Panc1 (cell line): ENCODE data around the gene ERI2. TPM values are rescaled to one million over a fixed set of nuclear protein-coding genes. Genes with fewer than 3 reads are reported as not detected.

Source experiments
- ATAC-seq: fragments of 200-7000 bp; cut with Tn5 transposase; 2 replicates; pipeline ENCODE4 v1.9.1; 2020; ENCODE audit warnings: mild to moderate bottlenecking, moderate library complexity
- BruUV-seq: library from RNA; stranded (reverse); fragments of 400-500 nt; replicated peaks from 2 replicates; lab custom pipeline; 2021; lab: Mats Ljungman, UMichigan
- CTCF ChIA-PET: fragments of 300-600 bp; sonication (Branson Sonifier 250); formaldehyde crosslinking; loops from one replicate; lab custom pipeline; 2022; ENCODE audit warnings: antibody characterized with exemption; lab: Charles Lee
- POLR2A ChIA-PET: fragments of 300-600 bp; sonication (Branson Sonifier 250); formaldehyde crosslinking; loops from one replicate; lab custom pipeline; 2022; ENCODE audit warnings: antibody characterized with exemption; lab: Charles Lee
- DNase-seq: peaks from one replicate; pipeline ENCODE4 v3.0.0-alpha.2; 2010; ENCODE audit warnings: low read depth, low spot score
- H3K27ac ChIP-seq: 2 replicates; pipeline ENCODE4 v1.5.1; 2011; ENCODE audit warnings: mild to moderate bottlenecking, low read length, inconsistent platforms
- H3K27me3 ChIP-seq: fragments of 200-500 bp; sonication (Bioruptor generic); 2 replicates; pipeline ENCODE4 v1.6.0; 2014; ENCODE audit warnings: low read length, inconsistent platforms; ENCODE audit not compliant: control insufficient read depth, insufficient read depth
- H3K36me3 ChIP-seq: fragments of 200-500 bp; sonication (Bioruptor generic); 2 replicates; pipeline ENCODE4 v1.5.1; 2014; ENCODE audit warnings: inconsistent platforms, mild to moderate bottlenecking, low read length, moderate library complexity; ENCODE audit not compliant: control insufficient read depth, insufficient read depth
- H3K4me1 ChIP-seq: 2 replicates; pipeline ENCODE4 v1.5.1; 2011; ENCODE audit warnings: inconsistent platforms, mild to moderate bottlenecking, low read length, moderate library complexity; ENCODE audit not compliant: control insufficient read depth, insufficient read depth
- H3K4me3 ChIP-seq, 2 experiments: 2 replicates each; pipeline ENCODE4 v1.5.1; 2011 to 2012; ENCODE audit warnings: low read depth in 2 of 2, low read length in 2 of 2, mild to moderate bottlenecking in 2 of 2, inconsistent platforms in 1 of 2, moderate library complexity in 1 of 2
- H3K9me3 ChIP-seq: fragments of 200-500 bp; sonication (Bioruptor generic); 2 replicates; pipeline ENCODE4 v1.5.1; 2014; ENCODE audit warnings: low read depth, mild to moderate bottlenecking, inconsistent platforms, low read length, moderate library complexity; ENCODE audit not compliant: control insufficient read depth, insufficient read depth
- POLR2AphosphoS5 ChIP-seq: IDR thresholded peaks from 2 replicates; pipeline ENCODE4 v1.6.1; 2012; ENCODE audit warnings: mild to moderate bottlenecking, low read depth, low read length, moderate library complexity
- REST ChIP-seq, 2 experiments: IDR thresholded peaks; 2 replicates each; pipeline ENCODE4 v1.6.1; 2011 to 2012; ENCODE audit warnings: low read depth in 2 of 2, control low read depth in 1 of 2, low read length in 1 of 2, mild to moderate bottlenecking in 1 of 2, moderate library complexity in 1 of 2; ENCODE audit not compliant: insufficient read depth in 1 of 2
- SIN3A ChIP-seq: IDR thresholded peaks from 2 replicates; pipeline ENCODE4 v1.6.1; 2012; ENCODE audit warnings: low read depth, mild to moderate bottlenecking, low read length, moderate library complexity, borderline replicate concordance; ENCODE audit not compliant: insufficient read depth
- TCF7L2 ChIP-seq: IDR thresholded peaks from 2 replicates; pipeline ENCODE4 v1.6.1; 2011; ENCODE audit warnings: mild to moderate bottlenecking, low read depth, low read length, inconsistent platforms
- in situ Hi-C: cut with HindIII; loops from 2 replicates; pipeline ENCODE4 v1.10.0; 2016; ENCODE audit warnings: low sequenced_read_pairs, low pct_unique_long_range_greater_than_20kb
- intact Hi-C: fragments of 100-400 bp; cut with micrococcal nuclease; formaldehyde crosslinking; loops from one replicate; pipeline ENCODE4 v1.10.0; 2022; ENCODE audit not compliant: unreplicated experiment
- total RNA-seq: library from RNA; stranded (reverse); gene quantifications from one replicate; pipeline ENCODE4 v1.2.1, GENCODE V29; 2021; ENCODE audit not compliant: unreplicated experiment
- TF ChIP-seq, protein P1 (sequence below): fragments of 450-650 bp; IDR thresholded peaks from 2 replicates; pipeline ENCODE4 v1.5.1; 2017; ENCODE audit warnings: mild to moderate bottlenecking

ERI2 gene
- total RNA-seq, 1 experiment from 2014 or later = 20.4 TPM

GRCh38 chr16:20846551-20846950 is 40.3 kb upstream of the ERI2 start:
- Histone ChIP-seq H3K4me3 (no peak overlapping the region), H3K4me1 (peaks cover 12% of the 10 kb centered on the region), H3K9me3 (no peaks in the 10 kb centered on the region), H3K27ac (no peak overlapping the region), H3K36me3 (peaks cover 4% of the 10 kb centered on the region; the same call in 1 of the 2 replicates), H3K27me3 (no peaks in the 10 kb centered on the region)
- POLR2A ChIA-PET = no interaction called here
- DNase-seq = no peak
- in situ Hi-C loops (loop anchor here (10.0 kb wide), 1 partner anchor 148 kb away; no protein-coding TSS in a partner anchor), intact Hi-C loops (no loop called here)
- CTCF ChIA-PET = no interaction called here
- BruUV-seq = no TSS peak
- no peak for ATAC-seq
- TF ChIP-seq SIN3A = no peak
- TF ChIP-seq, protein P1, sequence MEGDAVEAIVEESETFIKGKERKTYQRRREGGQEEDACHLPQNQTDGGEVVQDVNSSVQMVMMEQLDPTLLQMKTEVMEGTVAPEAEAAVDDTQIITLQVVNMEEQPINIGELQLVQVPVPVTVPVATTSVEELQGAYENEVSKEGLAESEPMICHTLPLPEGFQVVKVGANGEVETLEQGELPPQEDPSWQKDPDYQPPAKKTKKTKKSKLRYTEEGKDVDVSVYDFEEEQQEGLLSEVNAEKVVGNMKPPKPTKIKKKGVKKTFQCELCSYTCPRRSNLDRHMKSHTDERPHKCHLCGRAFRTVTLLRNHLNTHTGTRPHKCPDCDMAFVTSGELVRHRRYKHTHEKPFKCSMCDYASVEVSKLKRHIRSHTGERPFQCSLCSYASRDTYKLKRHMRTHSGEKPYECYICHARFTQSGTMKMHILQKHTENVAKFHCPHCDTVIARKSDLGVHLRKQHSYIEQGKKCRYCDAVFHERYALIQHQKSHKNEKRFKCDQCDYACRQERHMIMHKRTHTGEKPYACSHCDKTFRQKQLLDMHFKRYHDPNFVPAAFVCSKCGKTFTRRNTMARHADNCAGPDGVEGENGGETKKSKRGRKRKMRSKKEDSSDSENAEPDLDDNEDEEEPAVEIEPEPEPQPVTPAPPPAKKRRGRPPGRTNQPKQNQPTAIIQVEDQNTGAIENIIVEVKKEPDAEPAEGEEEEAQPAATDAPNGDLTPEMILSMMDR = no peak
- TF ChIP-seq POLR2AphosphoS5 = no peak
- no peak for TF ChIP-seq REST (IDR thresholded peaks at IDR 0.05; ENCODE audit: insufficient read depth in 1 of 2, low read depth in 2 of 2, low read length in 1 of 2)
- no peak for TF ChIP-seq TCF7L2

- ChIA-PET CTCF (no interaction called here), POLR2A (no interaction called here)
- H3K9me3 ChIP-seq = no peaks in the 10 kb centered on the region
- TF ChIP-seq REST (IDR thresholded peaks at IDR 0.05; ENCODE audit: insufficient read depth in 1 of 2, low read depth in 2 of 2, low read length in 1 of 2) (no peak), TCF7L2 (no peak), POLR2AphosphoS5 (no peak), SIN3A (no peak)
- TF ChIP-seq, protein P1 = no peak
- intact Hi-C loops = no loop called here
- ATAC-seq = no peak
- H3K4me3 ChIP-seq = no peak overlapping the region
- no TSS peak for BruUV-seq
- H3K27me3 ChIP-seq = no peaks in the 10 kb centered on the region
- H3K4me1 ChIP-seq = peaks cover 7% of the 10 kb centered on the region
- peaks cover 7% of the 10 kb centered on the region; the same call in 1 of the 2 replicates for H3K36me3 ChIP-seq
- H3K27ac ChIP-seq = no peak overlapping the region
- no peak for DNase-seq
- in situ Hi-C loops = loop anchor here (10.0 kb wide), 1 partner anchor 149 kb away; no protein-coding TSS in a partner anchor
Observed at GRCh38 chr16:20846030-20846429, 39.8 kb upstream of the ERI2 start.
